Cardiac septum (tissue), 1 donor: ENCODE data around the gene PIGR. TPM values are rescaled to one million over a fixed set of nuclear protein-coding genes. Genes with fewer than 3 reads are reported as not detected.

Experiments
- DNase-seq: peaks from one replicate; pipeline ENCODE4 v3.0.0-alpha.2; 2020; ENCODE audit warnings: low spot score
- intact Hi-C: fragments of 100-400 bp; cut with DNase I; formaldehyde crosslinking; loops from one replicate; pipeline ENCODE4 v1.14.0; 2022
- total RNA-seq: library from RNA; stranded (reverse); fragmentation: NEBNext Ultra II Directional; extraction: Animal tissue kit (Norgen Biotek cat#: 25700); gene quantifications from one replicate; pipeline ENCODE4 v1.2.1, GENCODE V29; 2021
- donor health status: DM: no; HTN: no; CAD: no.

Gene PIGR
- total RNA-seq, 1 donor from 2014 or later = 0.22 TPM

DNA sequence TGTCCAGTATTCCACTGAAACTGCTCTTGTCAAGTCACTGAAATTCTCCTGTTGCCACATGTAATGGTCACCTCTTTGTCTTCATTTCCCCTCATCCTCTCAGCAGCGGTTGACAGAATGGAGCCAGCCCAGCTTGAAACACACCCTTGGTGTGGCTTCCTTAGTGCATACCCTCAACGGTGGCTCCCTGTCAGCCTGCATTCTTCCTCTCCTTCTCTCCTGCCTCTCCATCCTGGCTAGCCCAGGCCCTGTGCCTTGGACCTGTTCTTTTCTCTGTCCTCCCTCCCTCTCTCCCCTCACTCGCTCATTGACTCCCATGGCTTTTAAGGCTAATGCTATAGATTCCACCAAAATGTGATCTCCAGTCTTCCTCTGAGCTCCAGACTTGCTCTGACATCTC lies 28.2 kb downstream of the PIGR start:
- no peak for DNase-seq
- intact Hi-C loops = no loop called here

- intact Hi-C loops = no loop called here
- DNase-seq = no peak
Measured at GRCh38 chr1:206916000-206916709, 30.1 kb downstream of the PIGR start.

DNA sequence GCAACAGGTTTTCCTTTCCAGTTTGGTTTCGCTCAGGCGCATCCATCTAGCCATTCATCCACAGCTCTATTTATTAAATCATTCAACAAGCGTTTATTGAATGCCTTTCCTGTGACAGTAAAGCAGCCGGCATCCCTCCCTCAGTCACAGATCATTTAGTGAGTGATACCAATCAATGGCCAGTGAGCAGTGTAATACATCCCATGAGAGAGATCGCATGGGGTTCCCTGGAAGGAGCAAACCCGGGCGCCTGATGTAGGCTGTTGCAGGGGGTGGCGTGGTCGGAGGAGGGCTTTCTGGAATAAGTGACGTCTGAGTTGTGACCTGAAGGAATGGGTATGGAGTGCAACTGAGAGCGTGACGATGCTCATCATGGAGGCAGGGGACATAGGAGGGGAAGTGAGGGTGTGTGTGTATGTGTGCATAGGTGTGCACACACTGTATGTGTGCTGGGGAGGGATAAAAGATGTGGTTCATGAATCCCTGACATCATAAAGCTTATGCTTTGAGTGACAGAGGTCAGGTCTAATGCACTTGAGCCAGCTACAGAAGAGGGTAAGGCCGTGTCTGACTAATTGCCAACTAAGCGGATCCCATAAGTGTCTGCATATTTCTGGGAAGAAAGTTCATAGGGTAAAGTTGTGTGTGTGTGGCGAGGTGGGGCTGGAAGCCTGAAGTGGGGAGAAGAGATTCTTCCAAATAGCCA lies 31.1 kb downstream of the PIGR start:
- intact Hi-C loops = no loop called here
- DNase-seq = no peak

- no peak for DNase-seq
- intact Hi-C loops = loop anchor here (2.0 to 5.0 kb wide), 3 partner anchors 279 to 422 kb away; partner anchors contain the start of gene DYRK3
Measured at GRCh38 chr1:206913766-206914537, 32.3 kb downstream of the PIGR start.

DNA sequence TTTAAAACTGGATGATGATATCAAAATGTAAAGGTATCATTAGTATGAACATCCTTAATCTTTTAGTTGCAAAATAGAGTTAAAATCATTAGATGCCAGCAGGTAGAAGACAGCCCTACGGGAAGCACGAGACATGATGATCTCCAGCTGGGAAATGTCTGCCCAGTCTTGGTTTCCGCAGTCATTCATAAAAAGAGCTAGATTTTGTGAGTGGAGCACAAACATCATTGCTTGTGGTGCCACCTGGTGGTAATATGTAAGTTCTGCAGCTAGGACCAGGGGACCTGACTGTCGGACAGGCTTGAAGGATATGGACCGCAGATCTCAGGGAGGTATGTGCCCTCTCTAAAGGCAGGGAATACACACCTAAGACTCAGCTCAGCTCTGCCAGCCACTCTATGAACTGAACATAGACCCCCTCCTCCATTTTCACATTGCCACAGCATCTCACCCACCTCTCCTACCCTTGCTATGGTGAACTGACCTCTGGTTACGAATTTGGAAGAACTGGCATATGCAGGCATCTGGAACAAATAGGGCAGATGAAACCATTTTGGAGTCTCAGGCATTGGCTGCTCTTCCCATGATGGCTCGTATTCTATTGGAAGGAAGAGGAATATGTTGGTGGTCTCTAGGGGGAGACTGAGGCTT lies 33.7 kb downstream of the PIGR start:
- DNase-seq = no peak
- intact Hi-C loops = loop anchor here (2.0 to 5.0 kb wide), 3 partner anchors 278 to 420 kb away; partner anchors contain the start of gene DYRK3

DNA sequence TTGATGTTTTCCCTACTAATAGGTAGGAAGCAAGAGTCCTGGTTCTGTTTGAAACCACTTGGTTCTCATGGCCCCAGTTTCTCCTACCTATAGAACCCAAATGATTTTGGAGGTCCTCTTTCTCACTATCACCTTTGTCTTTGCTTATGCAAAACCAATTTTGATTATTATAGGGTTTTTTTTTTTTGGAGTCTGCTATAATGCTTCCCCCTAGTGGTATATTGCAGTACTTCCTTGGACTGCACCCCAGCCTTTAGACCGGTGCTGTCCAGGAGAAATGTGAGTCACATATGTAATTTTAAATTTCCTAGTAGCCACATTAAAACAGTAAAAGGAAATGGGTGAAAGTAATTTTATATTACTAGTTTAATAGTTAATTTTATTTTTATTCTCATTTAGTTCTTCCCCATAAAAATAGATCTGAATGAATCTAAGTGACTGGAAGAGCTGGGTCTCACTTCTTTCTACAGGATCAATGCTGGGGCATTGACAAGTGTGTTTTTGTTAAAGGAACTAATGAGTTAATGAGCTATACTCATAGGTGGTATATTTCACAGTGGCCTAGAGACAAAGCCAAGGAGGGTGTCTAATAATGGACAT lies 35.1 kb downstream of the PIGR start:
- intact Hi-C loops = loop anchor here (2.0 to 5.0 kb wide), 3 partner anchors 46 to 419 kb away; partner anchors contain the start of gene IL20
- no peak for DNase-seq

DNA sequence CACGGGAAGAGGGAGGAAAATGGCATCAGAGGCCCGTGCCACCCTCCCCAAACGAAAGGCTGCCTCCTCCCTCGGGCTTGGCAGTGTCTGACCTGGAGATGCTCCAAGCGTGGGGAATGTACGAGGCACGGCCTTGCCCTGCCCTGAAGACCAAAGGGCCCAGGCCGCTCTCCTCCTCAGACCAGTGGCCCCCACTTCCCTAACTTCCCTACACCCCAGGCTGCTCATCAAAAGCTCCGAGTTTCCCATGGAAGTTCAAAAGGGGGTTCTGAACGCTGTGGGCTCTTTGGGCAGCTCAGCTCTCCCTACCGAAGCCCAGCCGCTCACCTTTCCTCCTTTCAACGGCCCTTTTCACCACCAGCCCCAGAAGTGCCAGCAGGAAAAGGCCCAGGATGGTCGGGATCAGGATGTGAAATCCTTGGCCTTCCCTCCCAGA lies 36.4 kb downstream of the PIGR start:
- DNase-seq = no peak
- intact Hi-C loops = loop anchor here (1.0 to 5.0 kb wide), 4 partner anchors 45 to 418 kb away; partner anchors contain the start of gene IL20

DNA sequence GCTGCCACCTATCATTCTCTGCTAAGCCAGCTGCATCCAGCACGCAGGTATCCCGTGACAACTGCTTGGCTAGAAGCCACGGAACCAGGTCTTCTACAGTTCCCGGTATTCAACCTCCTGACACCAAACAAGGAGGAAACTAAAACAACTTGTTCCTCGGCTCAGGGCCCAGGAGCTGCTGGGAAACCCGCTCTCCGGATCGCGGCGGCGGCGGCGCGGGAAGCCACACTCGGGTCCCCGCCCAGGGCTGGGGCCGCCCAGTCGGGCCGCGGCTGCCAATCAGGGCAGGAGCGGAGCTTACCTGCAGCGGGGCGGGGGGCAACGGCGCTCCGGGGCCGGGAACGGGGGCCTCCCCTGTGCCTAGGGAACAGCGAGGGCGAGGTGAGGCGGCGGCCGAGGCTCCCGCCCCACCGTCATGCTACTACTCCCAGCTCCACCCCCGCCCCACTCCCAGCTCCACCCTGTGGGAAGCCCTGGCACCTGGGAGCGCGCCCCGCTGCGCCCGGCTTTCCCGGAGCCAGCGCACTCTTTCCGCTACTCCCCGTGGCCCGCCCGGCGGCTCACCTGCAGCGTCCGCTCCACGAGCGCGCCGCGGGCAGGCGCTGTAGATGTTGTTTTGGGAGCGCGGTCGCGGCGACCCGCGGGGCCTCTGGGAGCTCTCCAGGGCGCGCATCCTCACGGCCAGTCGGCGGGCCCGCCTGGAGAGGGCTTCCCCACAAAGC lies 36.9 kb downstream of the PIGR start:
- DNase-seq = no peak
- intact Hi-C loops = loop anchor here (1.0 kb wide), 1 partner anchor 183 kb away; no protein-coding TSS in a partner anchor

- intact Hi-C loops = no loop called here
- DNase-seq = peak; percentile 44
Measured at GRCh38 chr1:206908038-206908437, 38.2 kb downstream of the PIGR start.

GRCh38 chr1:206907304-206907991 lies 38.8 kb downstream of the PIGR start:
- peak; percentile 73 for DNase-seq
- intact Hi-C loops = no loop called here

DNA sequence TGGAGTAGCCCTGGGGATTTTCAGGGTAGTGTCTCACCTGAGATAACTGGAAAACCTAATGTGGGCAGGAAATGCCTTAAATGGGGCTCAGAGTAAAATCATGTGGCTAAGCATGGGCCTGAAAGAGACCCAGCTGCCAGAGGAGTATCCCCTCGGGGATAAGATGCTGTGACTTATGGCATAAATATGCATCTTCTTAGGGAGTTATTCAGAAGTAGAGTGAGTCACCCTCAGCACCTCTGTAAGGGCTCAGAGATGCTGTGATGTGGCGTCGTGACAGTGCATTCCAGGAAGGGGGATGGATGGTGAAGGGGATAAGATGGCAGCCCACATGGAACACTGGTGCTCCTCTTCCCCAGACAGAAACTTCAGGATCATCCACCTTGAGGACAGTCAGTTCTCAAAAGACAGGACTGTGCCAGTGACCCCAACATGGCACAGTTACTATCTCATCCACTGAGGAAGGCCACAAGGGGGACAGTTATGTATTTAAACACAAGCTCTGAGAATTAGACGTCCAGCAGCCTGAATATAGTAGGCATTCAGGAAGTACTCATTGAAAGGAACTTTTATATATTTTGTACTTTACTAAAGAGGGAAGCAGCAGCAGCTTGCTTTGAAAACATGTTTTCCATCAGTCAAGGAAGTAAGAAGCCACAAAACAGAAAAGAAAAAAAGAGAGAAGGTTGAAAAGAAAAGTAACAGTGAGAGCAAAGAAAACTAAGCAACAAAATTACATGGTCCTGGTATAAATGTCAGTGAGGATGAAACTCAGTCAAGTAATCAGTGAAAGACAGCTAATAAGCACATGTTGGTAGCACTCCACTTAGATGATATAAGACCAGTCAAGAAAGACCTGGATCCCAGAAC lies 40.7 kb downstream of the PIGR start:
- intact Hi-C loops = no loop called here
- no peak for DNase-seq

DNA sequence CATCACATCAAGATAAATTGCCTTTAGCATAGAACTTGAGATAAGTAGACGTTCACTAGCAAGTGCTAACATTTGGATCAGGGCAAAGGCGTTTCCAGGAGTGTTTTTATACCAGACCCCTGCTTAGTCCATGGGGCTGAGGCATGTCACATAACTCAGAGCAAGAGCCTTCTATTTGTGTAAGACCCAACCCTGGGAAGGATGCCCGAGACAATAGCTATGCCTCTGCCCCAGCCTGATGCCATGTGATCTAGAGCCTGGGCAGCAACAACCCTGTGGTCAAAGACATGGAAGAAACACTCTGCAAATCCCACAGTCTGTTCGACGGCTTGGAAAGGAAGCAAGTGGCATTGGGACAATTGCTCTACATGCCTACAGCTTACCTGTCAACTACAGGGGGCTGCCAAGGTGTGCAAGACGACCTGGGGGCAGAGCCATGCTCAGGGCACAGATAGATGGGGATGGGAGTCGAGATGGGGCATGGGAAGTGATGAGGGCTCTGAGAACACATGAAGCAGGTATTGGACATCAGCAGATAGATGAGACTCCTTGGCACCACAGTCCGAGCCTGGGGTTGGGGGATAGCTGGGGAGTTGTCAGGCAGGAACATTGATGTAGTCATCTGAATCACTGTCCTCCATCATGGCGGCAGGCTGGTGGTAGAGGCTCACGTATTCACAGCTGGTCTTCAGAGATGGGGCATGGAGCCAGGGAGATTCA lies 41.7 kb downstream of the PIGR start:
- intact Hi-C loops = no loop called here
- DNase-seq = no peak

DNA sequence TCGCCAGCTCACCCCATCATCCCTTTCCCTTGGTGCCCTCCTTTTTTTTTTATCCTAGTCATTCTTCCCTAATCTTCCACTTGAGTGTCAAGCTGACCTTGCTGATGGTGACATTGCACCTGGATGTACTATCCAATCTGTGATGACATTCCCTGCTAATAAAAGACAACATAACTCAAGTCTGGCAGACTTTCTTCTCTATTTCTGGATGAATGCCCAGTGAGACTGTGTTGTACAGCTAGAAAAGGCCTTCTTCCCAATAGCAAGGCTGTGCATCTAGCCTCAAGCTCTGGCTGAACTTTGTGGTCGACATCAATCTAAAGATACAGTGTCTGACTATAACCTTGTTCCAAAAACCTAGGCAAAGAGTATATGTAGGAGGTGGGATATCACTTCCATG lies 42.6 kb downstream of the PIGR start:
- DNase-seq = no peak
- intact Hi-C loops = no loop called here

GRCh38 chr1:206902702-206903101 lies 43.6 kb downstream of the PIGR start:
- DNase-seq = no peak
- intact Hi-C loops = no loop called here

DNA sequence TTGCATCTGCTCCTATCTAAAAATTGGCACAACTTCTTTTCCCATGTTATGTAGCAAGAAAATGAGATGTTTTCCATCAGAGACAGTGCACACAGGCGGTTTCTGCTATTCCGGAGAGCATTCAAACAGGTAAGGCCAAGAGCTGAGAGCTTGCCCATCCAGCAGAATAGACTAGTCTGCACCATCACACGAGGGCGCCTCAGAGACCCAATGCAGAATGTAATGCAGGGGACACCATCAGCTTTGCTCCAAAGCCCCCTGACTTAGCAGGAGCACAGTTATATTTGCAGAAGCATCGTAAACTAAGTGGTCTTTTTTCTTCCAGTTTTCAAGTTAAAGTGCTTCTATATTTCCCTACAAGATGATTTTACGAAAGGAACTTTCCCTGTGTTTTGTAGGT lies 44.3 kb downstream of the PIGR start:
- intact Hi-C loops = no loop called here
- DNase-seq = no peak

- no peak for DNase-seq
- intact Hi-C loops = no loop called here
Measured at GRCh38 chr1:206900149-206900548, 46.1 kb downstream of the PIGR start.
